GM23338 (cell line): ENCODE data around the gene SYNGR4. TPM values are rescaled to one million over a fixed set of nuclear protein-coding genes. Genes with fewer than 3 reads are reported as not detected.
A peak's percentile ranks its signal among the peaks of the same experiment; 100 is the strongest.

Experiments
- ATAC-seq: fragments of 200-7000 bp; cut with Tn5 transposase; 3 replicates; pipeline ENCODE4 v1.9.1; 2020
- DNase-seq: peaks from one replicate; pipeline ENCODE4 v3.0.0-alpha.2; 2015; ENCODE audit warnings: low spot score
- H2AFZ ChIP-seq: fragments of 200-600 bp; sonication (generic); 2 replicates; pipeline ENCODE4 v1.8.0; 2016; ENCODE audit warnings: antibody characterized with exemption, mild to moderate bottlenecking, moderate library complexity
- H3F3A ChIP-seq: fragments of 200-600 bp; sonication (generic); replicated peaks from 2 replicates; pipeline ENCODE4 v1.8.0; 2017; ENCODE audit warnings: antibody characterized with exemption, mixed run types, low read depth
- H3K27ac ChIP-seq: fragments of 200-600 bp; sonication (generic); 2 replicates; pipeline ENCODE4 v1.6.1; 2016; ENCODE audit warnings: low read depth
- H3K27me3 ChIP-seq: fragments of 200-600 bp; sonication (generic); 2 replicates; pipeline ENCODE4 v1.8.0; 2016; ENCODE audit warnings: mild to moderate bottlenecking, mixed run types, moderate library complexity; ENCODE audit not compliant: insufficient read depth
- H3K36me3 ChIP-seq: fragments of 200-600 bp; sonication (generic); 2 replicates; pipeline ENCODE4 v1.8.0; 2016; ENCODE audit warnings: mild to moderate bottlenecking; ENCODE audit not compliant: insufficient read depth
- H3K4me1 ChIP-seq: fragments of 200-600 bp; sonication (generic); 2 replicates; pipeline ENCODE4 v1.8.0; 2016; ENCODE audit warnings: mild to moderate bottlenecking, moderate library complexity; ENCODE audit not compliant: insufficient read depth
- H3K4me2 ChIP-seq: fragments of 200-600 bp; sonication (generic); 2 replicates; pipeline ENCODE4 v1.7.1; 2017; ENCODE audit warnings: mixed run types
- H3K4me3 ChIP-seq: fragments of 200-600 bp; sonication (generic); 2 replicates; pipeline ENCODE4 v1.6.1; 2016; ENCODE audit warnings: mixed run types
- H3K79me2 ChIP-seq: fragments of 200-600 bp; sonication (generic); replicated peaks from 2 replicates; pipeline ENCODE4 v1.8.0; 2017; ENCODE audit warnings: mild to moderate bottlenecking; ENCODE audit not compliant: insufficient read depth
- H3K9me2 ChIP-seq: fragments of 200-600 bp; sonication (generic); 2 replicates; pipeline ENCODE4 v1.8.0; 2017; ENCODE audit not compliant: insufficient read depth
- H4K20me1 ChIP-seq: fragments of 200-600 bp; sonication (generic); replicated peaks from 2 replicates; pipeline ENCODE4 v1.8.0; 2017; ENCODE audit warnings: mild to moderate bottlenecking; ENCODE audit not compliant: insufficient read depth
- H3K27ac Mint-ChIP-seq: 2 replicates; pipeline ENCODE4 v1.8.0; 2020; ENCODE audit warnings: inconsistent platforms, mild to moderate bottlenecking, moderate library complexity, mixed read lengths
- H3K27me3 Mint-ChIP-seq: 3 replicates; pipeline ENCODE4 v1.8.0; 2022; ENCODE audit warnings: low read depth, mild to moderate bottlenecking, moderate library complexity, mixed read lengths, inconsistent platforms; ENCODE audit not compliant: insufficient read depth, poor library complexity
- H3K36me3 Mint-ChIP-seq: 3 replicates; pipeline ENCODE4 v1.8.0; 2021; ENCODE audit warnings: low read depth, mild to moderate bottlenecking, inconsistent platforms, moderate library complexity, mixed read lengths
- H3K4me1 Mint-ChIP-seq: 3 replicates; pipeline ENCODE4 v1.8.0; 2020; ENCODE audit warnings: mild to moderate bottlenecking, inconsistent platforms, mixed read lengths
- H3K4me3 Mint-ChIP-seq: 3 replicates; pipeline ENCODE4 v1.8.0; 2021; ENCODE audit warnings: moderate library complexity, mild to moderate bottlenecking, inconsistent platforms, mixed read lengths
- H3K9me3 Mint-ChIP-seq: 3 replicates; pipeline ENCODE4 v1.8.0; 2020; ENCODE audit warnings: moderate library complexity, mild to moderate bottlenecking, inconsistent platforms, mixed read lengths
- CREB1 ChIP-seq: fragments of 250-450 bp; sonication (Bioruptor Pico); IDR thresholded peaks from 2 replicates; pipeline ENCODE4 v1.5.0; 2020; ENCODE audit warnings: low read depth, mild to moderate bottlenecking, moderate library complexity
- CTCF ChIP-seq, 2 experiments: fragments of 200-600 bp in 1 of 2; sonication (generic) in 1 of 2; conservative IDR thresholded peaks; 2 replicates each; pipeline versions ENCODE4 v1.5.1 to v1.6.1; 2016 to 2017; ENCODE audit warnings: antibody characterized with exemption in 2 of 2, low read depth in 2 of 2, mild to moderate bottlenecking in 2 of 2, moderate library complexity in 1 of 2
- EZH2 ChIP-seq: fragments of 200-600 bp; sonication (generic); IDR thresholded peaks from one replicate; pipeline ENCODE4 v1.8.0; 2017; ENCODE audit warnings: antibody characterized with exemption, mild to moderate bottlenecking, low read depth; ENCODE audit not compliant: unreplicated experiment
- EZH2phosphoT487 ChIP-seq: fragments of 200-600 bp; sonication (generic); IDR thresholded peaks from one replicate; pipeline ENCODE4 v1.8.1; 2018; ENCODE audit warnings: antibody characterized with exemption; ENCODE audit not compliant: unreplicated experiment
- JUNB ChIP-seq: IDR thresholded peaks from one replicate; pipeline ENCODE4 v1.6.1; 2016; ENCODE audit warnings: antibody characterized with exemption; ENCODE audit not compliant: unreplicated experiment
- STAT1 ChIP-seq: IDR thresholded peaks from one replicate; pipeline ENCODE4 v1.6.1; 2016; ENCODE audit warnings: antibody characterized with exemption; ENCODE audit not compliant: unreplicated experiment
- ZNF114 ChIP-seq: fragments of 250-450 bp; sonication (Bioruptor Pico); IDR thresholded peaks from 2 replicates; pipeline ENCODE4 v1.5.0; 2020; ENCODE audit warnings: mild to moderate bottlenecking, moderate library complexity
- ZNF331 ChIP-seq: fragments of 250-450 bp; sonication (Bioruptor Pico); IDR thresholded peaks from 2 replicates; pipeline ENCODE4 v1.5.0; 2020; ENCODE audit warnings: low read depth, mild to moderate bottlenecking, moderate library complexity
- ZNF462 ChIP-seq: fragments of 250-450 bp; sonication (Bioruptor Pico); IDR thresholded peaks from 2 replicates; pipeline ENCODE4 v1.5.0; 2020; ENCODE audit warnings: mild to moderate bottlenecking, moderate library complexity
- polyA plus RNA-seq: library from polyadenylated mRNA; unstranded; fragments of >200 nt; fragmentation: Nextera tagmentation; extraction: Ambion mirVana; gene quantifications from 2 replicates; pipeline ENCODE4 v1.2.1, GENCODE V29; 2016
- total RNA-seq: library from RNA; depleted of rRNA; stranded (reverse); fragments of >200 nt; shearing (Covaris generic); gene quantifications from 2 replicates; pipeline ENCODE4 v1.2.3, GENCODE V29; 2014
- TF ChIP-seq, protein P1 (sequence below): IDR thresholded peaks from 2 replicates; pipeline ENCODE4 v1.6.1; 2016; ENCODE audit warnings: antibody characterized with exemption

Gene SYNGR4
- total and polyA plus RNA-seq, 2 experiments from 2014 or later, result not detected

GRCh38 chr19:48342414-48342738, 21.8 kb upstream of the SYNGR4 start:
- Mint-ChIP-seq H3K9me3 (no peaks in the 10 kb centered on the region; the same call in 2 of the 3 replicates), H3K4me3 (no peak overlapping the region), H3K27ac (no peak overlapping the region), H3K27me3 (peaks cover 11% of the 10 kb centered on the region), H3K36me3 (no peaks in the 10 kb centered on the region), H3K4me1 (no peaks in the 10 kb centered on the region; the same call in 2 of the 3 replicates)
- Histone ChIP-seq H4K20me1 (no peaks in the 10 kb centered on the region), H3K27me3 (no peaks in the 10 kb centered on the region), H2AFZ (no peak overlapping the region), H3K4me3 (no peak overlapping the region), H3F3A (no peaks in the 10 kb centered on the region), H3K79me2 (no peaks in the 10 kb centered on the region), H3K27ac (no peak overlapping the region), H3K36me3 (no peaks in the 10 kb centered on the region), H3K4me2 (no peak overlapping the region), H3K4me1 (no peaks in the 10 kb centered on the region), H3K9me2 (no peaks in the 10 kb centered on the region)
- TF ChIP-seq EZH2, result no peak
- TF ChIP-seq STAT1, result no peak
- no peak; a peak in 1 of 4 replicates for TF ChIP-seq CTCF (conservative IDR thresholded peaks at IDR 0.05; ENCODE audit: low read depth in 2 of 2)
- TF ChIP-seq, protein P1, sequence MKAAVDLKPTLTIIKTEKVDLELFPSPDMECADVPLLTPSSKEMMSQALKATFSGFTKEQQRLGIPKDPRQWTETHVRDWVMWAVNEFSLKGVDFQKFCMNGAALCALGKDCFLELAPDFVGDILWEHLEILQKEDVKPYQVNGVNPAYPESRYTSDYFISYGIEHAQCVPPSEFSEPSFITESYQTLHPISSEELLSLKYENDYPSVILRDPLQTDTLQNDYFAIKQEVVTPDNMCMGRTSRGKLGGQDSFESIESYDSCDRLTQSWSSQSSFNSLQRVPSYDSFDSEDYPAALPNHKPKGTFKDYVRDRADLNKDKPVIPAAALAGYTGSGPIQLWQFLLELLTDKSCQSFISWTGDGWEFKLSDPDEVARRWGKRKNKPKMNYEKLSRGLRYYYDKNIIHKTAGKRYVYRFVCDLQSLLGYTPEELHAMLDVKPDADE, result no peak
- no peak for TF ChIP-seq CREB1 (CRISPR knock-in tag)
- no peak for TF ChIP-seq EZH2phosphoT487
- TF ChIP-seq ZNF331 (CRISPR knock-in tag), result no peak
- ATAC-seq (peak; percentile 38), DNase-seq (no peak)

GRCh38 chr19:48342841-48343540, 21.2 kb upstream of the SYNGR4 start:
- Histone ChIP-seq H3K9me2 (no peaks in the 10 kb centered on the region), H3K27ac (no peak overlapping the region), H3K27me3 (no peaks in the 10 kb centered on the region), H3K4me1 (no peaks in the 10 kb centered on the region), H3K79me2 (no peaks in the 10 kb centered on the region), H3K4me3 (no peak overlapping the region), H4K20me1 (no peaks in the 10 kb centered on the region), H2AFZ (no peak overlapping the region), H3K4me2 (no peak overlapping the region), H3K36me3 (no peaks in the 10 kb centered on the region), H3F3A (no peaks in the 10 kb centered on the region)
- peaks cover 10% of the 10 kb centered on the region for H3K27me3 Mint-ChIP-seq
- no peak for DNase-seq
- no peaks in the 10 kb centered on the region; the same call in 2 of the 3 replicates for H3K9me3 Mint-ChIP-seq
- H3K27ac Mint-ChIP-seq, result no peak overlapping the region
- H3K4me3 Mint-ChIP-seq, result no peak overlapping the region
- H3K4me1 Mint-ChIP-seq, result no peaks in the 10 kb centered on the region; the same call in 2 of the 3 replicates
- no peak for ATAC-seq
- H3K36me3 Mint-ChIP-seq, result no peaks in the 10 kb centered on the region
- TF ChIP-seq EZH2, result no peak
- TF ChIP-seq ZNF114, result no peak
- TF ChIP-seq ZNF331 (CRISPR knock-in tag), result no peak
- TF ChIP-seq ZNF462 (CRISPR knock-in tag), result no peak
- TF ChIP-seq CTCF (conservative IDR thresholded peaks at IDR 0.05; ENCODE audit: low read depth in 2 of 2), result no peak
- TF ChIP-seq JUNB, result no peak
